Fibroblast of skin of left quadriceps (primary cell): ENCODE results near the gene ALG3.

Source experiments
- DNase-seq, 2 experiments: peaks; one replicate each; pipeline ENCODE4 v3.0.0-alpha.2; 2013; ENCODE audit warnings: low read depth in 2 of 2

ALG3 gene

GRCh38 chr3:184196536-184196935, 52.2 kb downstream of the ALG3 start:
- no peak for DNase-seq

DNA sequence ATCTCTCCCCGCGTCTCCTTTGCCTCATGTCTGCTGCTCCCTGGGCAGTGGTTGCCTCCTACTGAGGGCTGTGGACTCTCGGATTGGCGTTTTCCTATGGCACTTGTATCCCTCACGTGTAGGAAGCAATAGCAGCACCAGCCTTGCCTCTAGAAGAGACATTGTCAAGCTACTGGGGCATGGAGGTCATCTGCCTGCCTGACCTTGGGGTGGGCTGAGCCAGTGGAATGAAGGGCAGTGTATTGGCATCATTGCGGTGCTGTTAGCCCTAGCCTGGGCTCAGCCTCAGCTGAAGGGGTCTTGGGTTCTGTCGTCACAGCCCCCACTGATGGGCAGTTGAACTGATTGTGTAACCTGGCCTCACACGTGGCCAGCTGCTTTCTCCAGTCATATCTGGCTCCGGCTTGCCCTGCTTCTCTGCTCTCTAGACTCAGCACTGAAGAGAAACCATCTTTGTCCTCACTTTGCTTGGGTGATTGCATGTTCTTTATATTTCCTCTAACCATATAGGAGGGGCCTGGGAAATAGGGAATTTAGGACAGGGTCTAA, 54.7 kb downstream of the ALG3 start:
- DNase-seq, result no peak

DNA sequence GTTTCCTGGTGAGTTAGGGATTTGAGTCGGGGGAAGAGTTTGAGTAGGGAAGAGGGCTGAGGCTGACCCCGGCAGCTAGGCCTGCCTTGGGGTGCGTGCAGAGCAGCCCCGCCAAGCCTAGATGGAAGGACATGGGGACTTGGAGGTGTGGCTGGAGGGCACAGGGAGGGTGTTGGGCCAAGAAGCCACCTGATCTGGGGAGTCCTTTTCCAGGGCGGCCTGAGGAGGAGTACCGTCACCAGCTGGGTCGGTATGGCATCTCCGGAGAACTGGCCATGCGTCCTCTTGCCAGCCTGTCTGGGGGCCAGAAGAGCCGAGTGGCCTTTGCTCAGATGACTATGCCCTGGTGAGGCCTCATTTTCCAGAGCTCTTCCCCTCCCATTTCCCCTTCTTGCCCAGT, 55.9 kb downstream of the ALG3 start:
- no peak for DNase-seq
